Astrocyte of the cerebellum (primary cell): Measurements from ENCODE around the gene PCGF2.

Experiments used
- DNase-seq: peaks from one replicate; pipeline ENCODE4 v3.0.0-alpha.2; 2011; ENCODE audit warnings: low read depth
- H3K4me3 ChIP-seq: 2 replicates; pipeline ENCODE4 v1.5.1; 2011; ENCODE audit warnings: mild to moderate bottlenecking, low read depth, low read length, moderate library complexity
- in situ Hi-C: cut with HindIII; loops from 2 replicates; pipeline ENCODE4 v1.10.0; 2017; ENCODE audit warnings: low sequenced_read_pairs
- TF ChIP-seq, protein P1 (sequence below): IDR thresholded peaks from 2 replicates; pipeline ENCODE4 v1.5.1; 2012; ENCODE audit warnings: low read length, low read depth, moderate library complexity, mild to moderate bottlenecking; ENCODE audit errors: missing control alignments

The PCGF2 gene

DNA sequence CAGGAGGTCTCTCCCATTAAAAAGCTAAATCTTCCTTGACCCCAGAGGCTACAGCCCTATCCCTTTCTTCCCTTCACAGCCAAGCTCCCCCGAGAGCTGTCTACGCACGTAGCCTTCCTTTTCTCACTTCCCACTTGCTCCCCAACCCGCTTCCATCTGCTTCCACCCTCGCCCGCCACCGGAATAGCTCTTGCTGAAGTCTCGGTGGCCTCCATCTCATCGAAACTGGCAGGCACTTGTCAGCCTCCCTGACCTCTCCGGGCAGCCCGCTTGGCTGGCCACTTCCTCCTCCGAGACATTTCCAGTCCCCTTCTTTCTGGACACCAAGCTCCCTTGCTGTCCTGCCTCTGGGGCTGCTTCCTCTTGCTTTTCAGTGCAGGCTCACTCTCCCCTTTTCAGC lies 62.6 kb downstream of the PCGF2 start:
- DNase-seq, result no peak
- H3K4me3 ChIP-seq, result no peak overlapping the region
- TF ChIP-seq, protein P1, sequence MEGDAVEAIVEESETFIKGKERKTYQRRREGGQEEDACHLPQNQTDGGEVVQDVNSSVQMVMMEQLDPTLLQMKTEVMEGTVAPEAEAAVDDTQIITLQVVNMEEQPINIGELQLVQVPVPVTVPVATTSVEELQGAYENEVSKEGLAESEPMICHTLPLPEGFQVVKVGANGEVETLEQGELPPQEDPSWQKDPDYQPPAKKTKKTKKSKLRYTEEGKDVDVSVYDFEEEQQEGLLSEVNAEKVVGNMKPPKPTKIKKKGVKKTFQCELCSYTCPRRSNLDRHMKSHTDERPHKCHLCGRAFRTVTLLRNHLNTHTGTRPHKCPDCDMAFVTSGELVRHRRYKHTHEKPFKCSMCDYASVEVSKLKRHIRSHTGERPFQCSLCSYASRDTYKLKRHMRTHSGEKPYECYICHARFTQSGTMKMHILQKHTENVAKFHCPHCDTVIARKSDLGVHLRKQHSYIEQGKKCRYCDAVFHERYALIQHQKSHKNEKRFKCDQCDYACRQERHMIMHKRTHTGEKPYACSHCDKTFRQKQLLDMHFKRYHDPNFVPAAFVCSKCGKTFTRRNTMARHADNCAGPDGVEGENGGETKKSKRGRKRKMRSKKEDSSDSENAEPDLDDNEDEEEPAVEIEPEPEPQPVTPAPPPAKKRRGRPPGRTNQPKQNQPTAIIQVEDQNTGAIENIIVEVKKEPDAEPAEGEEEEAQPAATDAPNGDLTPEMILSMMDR, result no peak
- in situ Hi-C loops, result no loop called here
